Measurements from ENCODE around the gene FLAD1.

The FLAD1 gene

DNA sequence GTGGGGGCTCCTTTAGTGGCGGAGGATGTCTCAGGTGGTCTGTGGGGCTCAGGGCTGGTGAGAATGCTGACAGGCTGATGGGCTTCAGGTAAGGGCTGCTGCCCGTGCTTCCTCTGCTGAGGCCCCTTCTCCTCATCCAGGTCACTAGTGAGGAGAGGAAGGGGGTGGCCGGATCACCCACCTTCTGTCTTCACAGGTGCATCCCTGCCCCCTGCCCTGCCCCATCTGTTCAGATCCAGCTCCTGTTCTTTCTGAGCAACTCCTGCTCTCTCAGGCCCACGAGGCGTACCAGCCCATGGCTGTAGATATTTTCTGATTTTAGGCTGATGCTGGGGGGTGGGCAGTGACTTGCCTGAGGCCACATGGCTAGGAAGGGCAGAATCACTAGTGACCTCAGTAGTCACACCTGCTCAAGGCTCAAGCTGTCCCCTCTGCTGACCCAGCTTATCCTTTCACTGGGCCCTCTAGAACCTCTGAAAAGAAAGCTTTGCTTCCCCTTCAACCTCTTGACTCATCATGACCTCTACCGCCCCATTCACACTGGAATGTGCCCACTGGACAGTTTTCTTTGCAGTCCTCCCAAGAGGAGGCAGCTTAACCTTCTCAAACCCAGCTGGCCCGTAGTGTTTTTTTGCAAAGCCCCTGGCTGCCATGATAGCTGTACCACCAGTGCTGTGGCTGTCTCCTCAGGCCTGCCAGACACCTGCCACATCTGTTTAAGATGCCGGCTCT lies 35.6 kb downstream of the FLAD1 start:
- no peak for DNase-seq

DNA sequence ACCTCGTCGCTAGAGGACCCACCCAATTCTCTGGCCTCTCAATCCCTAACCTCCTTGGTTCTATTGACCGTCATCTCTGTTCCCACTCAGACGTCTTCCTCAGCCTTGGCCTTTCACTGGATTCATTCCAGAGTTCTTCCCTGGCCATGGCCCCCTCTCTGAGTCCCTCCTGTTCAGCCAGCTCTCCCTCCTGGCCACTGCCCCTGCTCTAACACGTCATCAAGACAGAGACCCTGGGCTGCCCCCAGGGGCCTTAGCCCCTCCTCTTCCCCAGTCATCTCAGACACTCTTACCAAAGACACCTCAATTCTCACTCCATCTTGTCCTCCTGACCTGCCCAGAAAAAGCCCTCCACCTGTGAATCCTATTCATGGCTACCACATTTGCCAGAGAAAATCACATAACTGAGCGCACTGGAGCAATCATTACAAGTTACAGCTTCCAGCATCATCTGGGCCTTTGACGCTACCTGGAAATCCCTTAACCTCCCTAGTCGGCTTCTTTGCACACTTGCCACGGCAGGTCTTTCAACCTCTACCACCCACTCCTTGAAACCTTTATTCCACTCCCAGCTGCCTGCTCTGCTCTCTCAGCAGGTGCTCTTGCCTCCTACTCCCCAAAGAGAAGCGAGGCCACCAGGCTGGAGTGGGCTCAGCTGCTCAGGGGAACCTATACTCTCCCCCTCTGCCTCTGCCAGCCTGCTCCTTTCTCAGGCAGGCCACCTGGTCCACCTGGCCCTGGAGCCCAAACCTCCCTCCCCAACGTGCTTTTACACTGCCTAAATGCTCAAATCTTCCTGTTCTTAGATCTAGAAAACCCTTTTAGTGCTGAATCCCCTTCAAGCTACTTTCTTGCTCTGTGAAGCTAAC lies 36.5 kb downstream of the FLAD1 start:
- DNase-seq = no peak

DNA sequence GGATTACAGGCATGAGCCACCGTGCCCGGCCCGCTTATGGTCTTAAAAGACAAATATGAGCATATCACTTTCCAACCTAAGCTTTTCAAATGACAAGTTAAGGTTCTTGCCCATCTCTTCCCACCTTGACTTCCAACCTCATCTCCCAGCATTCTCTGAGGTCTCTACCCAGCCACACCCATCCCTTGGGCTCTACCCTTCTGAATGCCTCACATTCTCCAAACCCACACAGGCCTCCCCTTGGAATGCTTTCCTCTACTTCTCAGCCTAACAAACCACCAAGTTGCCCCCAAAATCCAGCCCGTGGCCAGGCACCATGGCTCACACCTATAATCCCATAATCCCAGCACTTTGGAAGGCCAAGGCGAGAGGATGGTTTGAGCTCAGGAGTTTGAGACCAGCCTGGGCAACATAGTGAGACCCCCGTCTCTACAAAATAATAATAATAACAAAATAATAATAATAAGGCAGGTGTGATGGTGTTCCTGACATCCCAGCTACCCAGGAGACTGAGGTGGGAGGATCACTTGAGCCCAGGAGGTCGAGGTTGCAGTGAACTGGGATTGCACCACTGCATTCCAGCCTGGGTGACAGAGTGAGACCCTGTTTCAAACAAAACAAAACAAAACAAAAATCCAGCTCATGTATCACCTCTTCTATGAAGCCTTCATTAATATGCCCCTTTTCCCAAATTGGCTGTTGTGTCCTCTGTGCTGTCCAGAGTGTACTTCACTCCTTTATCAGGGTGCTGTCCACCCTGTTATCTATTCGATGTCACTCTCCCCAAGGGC lies 39.2 kb downstream of the FLAD1 start:
- DNase-seq = no peak

DNA sequence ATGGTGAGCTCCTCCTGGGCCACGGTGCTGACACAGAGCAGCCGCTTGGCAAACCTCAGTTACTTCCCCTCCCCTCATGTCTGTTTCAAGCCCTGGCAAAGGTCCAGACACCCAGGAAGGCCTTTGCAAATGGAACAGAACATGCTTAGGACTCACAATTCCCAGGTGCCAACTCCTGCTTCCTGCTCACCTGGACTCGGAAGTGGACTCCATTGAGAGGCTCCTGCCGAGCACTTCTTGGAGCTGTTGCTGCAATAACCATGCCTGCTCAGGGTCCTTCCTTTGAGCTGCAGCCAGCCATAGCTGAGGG lies 39.7 kb downstream of the FLAD1 start:
- peak; percentile 70 for DNase-seq

DNA sequence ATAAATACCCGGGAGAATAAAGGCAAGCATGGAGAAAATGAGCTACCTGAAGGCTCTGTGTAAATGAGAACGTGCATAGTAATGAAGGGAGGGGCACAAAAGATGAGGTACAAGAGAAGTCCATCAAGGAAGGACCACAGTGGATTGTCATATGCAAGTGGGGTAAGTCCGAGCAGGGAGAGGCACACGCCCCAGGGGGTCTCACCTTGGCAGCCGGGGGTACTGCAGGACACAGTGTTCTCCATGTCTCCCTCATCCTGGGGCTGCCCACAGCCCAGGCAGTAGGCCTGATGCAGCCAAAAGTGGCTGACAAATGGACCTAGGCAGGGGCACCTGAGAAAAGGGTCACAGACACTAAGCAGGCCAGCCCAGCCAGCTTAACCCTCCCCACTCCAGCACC lies 40.5 kb downstream of the FLAD1 start:
- DNase-seq = no peak

DNA sequence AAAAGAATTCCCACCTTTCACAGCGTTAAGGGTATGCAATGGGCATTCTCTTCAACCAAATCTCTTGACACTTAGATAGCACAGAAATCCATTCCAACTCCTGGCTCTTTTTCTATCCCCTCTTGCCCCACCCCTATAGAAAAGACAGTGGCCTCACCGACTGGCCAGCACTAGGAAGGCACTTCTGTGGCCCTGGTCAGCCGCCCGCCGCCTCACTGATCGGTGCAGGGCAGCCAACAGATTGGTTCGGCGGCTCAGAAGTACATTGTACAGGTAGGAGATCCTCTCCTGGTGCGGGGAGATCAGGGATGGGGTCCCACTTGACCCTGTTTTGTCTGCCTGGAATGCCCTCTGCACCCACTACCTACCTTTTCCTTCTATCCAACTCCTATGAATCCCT lies 41.2 kb downstream of the FLAD1 start:
- DNase-seq = no peak

DNA sequence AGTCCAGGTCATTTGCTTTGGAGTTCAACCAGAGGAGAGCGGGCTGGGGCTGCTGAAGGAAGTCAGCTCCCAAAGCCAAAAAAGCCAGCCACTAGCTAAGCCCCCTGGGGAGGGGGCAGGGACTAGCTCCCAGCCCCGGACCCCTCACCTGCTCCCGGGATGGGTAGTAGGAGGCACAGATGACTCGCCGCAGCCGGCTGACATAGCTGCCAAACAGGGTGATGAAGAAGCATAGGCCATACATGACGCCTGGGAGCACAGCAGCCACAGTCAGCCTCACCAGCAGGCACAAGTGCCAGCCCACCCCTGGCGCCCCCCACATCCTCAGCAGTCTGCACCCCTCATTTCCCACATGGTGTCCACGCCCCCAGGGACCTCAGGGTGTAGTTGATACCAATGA lies 43.0 kb downstream of the FLAD1 start:
- DNase-seq = no peak

DNA sequence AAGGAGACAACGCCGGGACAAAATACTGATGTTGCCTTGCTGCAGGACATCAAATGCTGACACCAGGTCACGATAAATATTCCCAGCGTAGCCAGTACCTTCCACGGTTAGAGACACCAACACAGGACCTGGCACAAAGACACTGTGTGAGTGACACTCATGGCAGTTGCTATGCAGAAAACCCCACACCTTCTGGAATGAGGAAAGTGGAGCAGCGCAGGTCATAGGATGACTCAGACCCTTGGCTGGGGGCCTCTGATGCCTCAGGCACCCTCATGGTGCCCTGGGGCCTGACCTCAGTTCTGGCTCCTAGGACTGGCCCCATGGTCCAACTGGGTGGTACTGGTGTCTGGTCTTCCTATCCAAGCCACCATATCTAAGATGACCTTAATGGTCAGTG lies 43.4 kb downstream of the FLAD1 start:
- DNase-seq = no peak

DNA sequence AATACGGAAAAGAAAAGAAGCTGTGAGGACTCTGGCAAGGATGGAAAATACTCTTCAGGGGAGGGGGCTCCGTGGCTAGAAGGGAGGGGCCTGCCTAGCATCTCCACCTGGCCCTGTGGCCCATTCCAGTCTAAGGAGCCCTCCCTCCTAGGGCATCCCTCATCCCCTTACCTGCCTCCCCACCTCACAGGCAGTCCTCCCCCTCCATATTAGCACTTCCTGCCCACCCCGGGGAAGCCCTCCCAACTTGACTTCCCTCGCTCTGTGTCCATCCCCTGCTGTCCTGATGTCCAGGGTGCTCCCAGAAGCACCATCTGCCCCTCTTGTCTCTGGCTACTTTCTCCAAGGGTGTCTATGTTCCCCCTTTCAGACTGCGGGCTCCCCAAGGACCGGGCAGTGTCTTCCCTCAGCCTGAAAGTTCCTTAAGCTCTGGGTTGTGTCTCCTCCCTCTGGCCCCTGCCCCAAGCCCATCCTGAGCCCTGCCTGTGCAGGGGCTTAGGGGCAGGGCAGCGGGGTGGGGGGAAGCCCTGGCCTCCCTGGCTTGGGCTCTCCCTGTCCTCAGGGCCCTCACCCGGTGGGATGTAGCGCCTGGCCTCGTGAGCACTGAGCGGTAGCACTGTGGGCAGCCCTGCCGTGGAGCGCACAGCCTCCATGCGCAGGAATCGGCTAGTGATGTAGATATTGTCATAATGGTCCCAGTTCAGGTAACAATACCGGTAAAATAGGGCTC lies 46.5 kb downstream of the FLAD1 start:
- DNase-seq = no peak

DNA sequence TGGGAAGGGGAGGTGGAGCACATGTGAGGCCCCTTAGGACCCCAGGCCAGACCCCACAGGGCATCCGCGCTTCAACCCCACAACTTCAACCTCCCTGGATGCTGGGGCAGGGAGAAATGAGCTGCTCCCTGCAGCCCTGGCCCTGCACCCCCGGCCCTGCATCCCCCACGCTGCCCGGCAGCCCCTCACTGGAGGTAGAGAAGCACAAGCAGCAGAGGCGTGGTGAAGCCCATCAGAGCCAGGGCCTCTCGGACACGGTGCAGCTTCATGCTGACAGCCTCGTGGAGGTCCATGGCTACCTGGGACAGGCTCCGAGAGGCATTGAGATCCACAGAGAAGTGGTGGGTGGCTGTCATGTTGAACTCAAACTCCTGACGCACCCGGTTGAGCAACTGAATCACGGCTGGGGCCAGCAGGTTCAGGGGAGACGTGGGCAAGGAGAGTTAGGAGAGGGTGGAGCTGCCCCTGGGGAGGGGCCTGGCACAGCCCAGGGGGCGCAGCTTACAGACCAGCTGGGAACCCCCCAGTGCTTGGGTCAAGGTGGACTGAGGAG lies 47.2 kb downstream of the FLAD1 start:
- DNase-seq = no peak

DNA sequence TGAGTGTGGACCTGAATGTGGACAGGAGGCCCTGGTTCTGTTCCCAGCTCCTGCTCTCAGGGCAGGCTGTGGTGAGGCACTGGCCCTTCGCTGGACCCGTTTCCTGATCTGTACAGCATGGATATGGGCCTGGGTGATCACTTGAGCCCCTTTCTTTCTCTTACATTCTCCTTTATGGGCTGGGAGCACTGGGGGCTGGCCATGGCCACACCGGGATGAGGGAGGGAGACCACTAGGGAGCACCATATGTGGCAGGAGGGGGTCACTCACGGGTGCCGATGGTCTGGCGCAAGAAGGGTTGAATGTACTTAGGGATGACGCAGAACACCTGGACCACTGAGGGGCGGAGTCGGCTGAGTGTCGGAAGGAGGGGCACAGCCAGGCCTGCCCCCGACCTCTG lies 47.8 kb downstream of the FLAD1 start:
- DNase-seq = no peak

DNA sequence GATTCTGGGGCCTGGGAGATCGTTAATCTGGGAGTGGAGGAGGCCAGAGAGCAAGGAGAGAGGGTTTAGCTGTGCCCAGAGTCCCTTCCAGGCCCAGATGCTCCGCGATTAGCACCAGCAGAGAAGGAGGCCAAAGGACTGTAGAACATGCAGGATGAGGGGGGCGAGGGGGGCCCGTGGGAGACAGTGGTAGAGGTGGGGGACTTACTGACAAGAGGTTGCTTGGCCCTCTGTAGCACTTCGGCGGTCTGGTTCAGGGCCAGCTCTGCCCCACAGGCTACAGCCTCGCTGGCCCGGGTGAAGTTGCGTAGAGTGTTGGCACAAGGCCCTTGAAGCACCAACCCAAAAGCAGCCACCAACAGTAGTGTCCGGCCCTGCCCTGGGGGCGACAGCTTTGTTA lies 49.7 kb downstream of the FLAD1 start:
- DNase-seq = no peak

DNA sequence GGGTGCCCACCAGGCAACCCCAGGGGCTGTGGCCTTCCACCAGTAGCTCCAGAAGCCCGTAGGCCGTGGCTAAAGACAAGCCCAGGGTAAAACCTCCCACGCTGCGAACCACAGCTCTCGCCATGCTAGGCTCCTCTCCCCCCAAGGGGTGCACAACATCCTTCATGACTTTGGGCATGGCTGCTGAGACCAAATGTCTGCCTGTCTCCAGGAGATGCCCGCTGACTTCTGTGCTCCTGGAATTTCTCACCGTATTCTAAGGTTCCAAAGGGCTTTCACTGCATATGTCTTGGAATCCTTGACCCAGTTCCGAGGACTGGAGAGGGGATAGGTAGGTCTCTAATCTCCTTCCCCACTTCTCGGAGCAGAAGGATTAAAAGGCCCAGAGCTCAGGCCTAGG lies 50.4 kb downstream of the FLAD1 start, which contains the start of the genes DCST1 and DCST2:
DCST1 (plus strand) TSS at position 301 of the 400 bp plus-strand sequence. CDS start 213 bp downstream, outside the sequence.
DCST2 (minus strand) TSS at position 258 of the 400 bp plus-strand sequence; CDS start at position 178, 80 bp downstream.
- no peak for DNase-seq

DNA sequence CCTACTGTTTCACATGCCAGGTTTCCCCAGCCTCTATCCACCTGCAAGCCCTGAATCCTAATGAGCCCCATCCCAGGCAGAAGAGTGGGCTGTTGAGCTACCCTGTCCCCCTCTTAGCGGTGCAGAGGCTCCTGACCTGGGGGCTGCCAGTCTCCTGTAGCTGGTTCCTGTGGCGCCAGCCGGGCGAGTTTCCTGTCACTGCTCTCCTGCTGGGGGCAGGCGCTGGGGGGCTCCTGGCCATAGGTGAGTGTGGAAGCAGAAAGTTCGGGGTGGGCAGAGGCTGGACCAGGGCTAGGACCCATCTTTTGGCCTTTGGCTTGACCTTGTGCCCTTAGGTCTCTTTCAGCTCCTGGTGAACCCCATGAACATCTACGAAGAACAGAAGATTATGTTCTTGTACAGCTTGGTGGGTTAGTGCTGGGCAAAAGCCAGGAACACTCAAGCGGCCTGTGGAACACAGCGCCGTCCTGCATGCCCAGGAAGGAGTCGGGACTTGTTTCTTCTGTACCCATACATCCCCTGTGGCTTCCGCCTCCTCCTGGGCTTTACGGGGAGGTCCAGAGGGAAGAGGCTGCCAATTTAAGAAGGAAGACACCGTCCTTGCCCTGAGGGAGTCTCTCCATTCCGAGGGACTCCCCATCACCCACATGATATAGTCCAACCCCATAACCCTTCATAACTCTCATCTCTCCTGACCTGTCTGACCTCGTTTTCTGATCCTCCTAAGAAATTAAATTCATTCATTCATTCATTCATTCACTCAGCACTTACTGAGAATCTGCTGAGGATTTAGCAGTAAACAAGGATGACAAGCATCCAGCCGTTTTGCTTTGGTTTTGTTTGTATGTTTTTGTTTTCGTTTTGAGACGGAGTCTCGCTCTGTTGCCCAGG lies 51.4 kb downstream of the FLAD1 start:
- no peak for DNase-seq

DNA sequence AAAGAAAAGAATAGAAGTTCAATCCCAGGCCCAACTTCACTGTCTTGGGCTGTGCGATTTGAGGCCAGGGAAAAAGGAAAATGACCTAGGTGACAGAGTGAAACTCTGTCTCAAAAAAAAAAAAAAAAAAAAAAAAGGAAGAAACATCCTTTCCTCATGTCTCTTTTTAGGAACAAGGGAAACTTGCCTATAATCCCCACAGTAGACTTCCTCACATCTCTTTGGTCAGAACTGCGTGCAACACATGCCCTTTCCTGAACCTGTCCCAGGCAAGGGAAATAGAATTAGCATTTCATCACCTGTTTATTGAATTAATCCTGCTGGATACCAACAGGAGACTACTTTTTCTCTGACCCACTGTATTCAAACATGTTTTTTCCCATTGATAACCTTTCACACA lies 52.8 kb downstream of the FLAD1 start:
- no peak for DNase-seq

DNA sequence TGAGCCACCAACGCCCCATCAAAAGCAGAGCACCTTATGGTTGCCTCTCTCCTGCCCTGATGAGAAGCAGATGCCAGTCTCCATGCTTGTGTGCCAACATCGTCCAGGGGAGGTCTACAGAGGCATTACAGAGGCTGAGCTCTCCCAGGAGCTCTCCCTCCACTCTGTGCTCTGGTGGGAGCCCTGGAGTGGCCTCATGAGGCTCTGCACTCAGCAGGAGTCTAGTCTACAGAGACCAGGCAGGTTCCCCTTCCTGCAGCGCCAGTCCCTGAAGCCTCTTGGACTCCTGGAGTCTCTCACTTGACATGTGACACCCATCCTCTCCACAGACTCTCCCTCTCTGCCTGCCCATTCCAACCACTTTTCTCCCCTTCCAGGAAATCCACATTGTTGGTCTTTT lies 53.9 kb downstream of the FLAD1 start:
- DNase-seq = no peak

DNA sequence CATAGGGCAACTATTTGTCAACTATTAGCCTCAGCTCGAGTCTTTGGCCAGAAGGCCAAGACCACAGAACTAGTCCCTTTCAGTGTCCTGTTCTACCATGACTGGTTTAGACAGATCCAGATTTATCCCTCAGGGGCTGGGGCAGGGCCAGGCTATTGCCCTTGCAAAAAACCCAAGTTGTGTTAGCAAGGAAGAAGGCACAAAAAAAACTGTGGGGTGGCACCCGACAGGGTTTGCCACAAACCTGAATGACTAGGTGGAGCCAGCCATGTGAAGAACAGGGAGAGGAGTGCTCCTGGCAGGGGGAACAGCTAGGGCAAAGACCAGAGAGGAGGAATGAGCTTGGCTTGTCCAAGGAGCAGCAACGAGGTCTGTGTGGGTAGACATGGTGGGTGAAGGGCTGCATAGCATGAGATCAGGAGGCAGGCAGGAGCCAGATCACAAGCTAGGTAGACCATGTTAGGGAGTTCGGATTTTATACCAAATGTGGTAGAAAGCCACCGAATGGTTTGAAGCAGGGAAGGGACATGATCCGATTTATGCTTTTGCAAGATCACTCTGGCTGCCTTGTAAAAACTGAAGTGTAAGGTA lies 54.8 kb downstream of the FLAD1 start:
- DNase-seq = no peak

DNA sequence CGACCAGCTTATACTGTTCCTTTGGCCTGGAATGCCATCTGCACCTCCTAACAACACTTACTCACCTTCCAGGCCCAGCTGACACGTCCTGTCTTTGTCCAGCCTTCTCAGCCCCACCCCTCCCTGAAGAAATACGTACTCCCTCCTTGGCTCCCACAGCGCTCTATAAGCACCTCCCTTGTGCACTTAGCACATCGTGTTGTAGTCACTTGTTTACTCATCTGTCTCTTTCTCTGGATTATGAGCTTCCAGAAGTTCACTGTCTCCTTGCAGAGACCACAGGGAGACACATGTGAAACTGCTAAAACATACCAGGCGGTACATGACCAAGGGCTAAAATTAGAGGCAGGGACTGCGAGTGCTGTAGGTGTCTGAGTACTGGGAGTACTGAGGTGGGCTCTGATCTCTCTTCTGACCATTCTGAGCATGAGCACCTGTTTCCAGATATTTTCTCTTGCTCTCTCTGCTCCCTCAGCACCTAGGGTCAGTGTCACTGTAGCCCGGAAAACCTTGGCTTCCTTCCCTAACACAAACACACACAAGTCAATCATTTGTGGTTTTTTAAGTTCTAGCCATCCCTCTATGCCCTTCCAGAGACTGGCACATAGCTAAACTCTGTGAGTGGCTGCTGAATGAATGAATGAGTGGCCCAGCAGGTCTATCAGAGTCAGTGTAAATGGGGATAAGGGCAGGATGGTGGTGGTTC lies 55.6 kb downstream of the FLAD1 start:
- DNase-seq = no peak

DNA sequence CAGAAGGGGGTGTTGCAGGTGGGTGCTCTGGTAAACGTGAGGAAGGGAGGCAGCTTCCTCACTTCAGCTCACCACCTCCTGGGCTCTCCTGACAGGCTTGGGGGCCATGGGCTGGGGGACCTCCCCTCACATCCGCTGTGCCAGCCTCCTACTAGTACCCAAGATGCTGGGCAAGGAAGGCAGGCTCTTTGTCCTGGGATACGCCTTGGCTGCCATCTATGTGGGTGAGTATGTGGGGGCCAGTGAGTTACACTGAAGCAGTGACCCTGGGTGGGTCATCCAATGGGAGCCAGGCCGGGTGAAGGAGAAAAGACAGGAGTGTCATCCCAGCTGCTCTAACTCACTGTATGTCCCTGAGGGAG lies 56.1 kb downstream of the FLAD1 start:
- DNase-seq = no peak

DNA sequence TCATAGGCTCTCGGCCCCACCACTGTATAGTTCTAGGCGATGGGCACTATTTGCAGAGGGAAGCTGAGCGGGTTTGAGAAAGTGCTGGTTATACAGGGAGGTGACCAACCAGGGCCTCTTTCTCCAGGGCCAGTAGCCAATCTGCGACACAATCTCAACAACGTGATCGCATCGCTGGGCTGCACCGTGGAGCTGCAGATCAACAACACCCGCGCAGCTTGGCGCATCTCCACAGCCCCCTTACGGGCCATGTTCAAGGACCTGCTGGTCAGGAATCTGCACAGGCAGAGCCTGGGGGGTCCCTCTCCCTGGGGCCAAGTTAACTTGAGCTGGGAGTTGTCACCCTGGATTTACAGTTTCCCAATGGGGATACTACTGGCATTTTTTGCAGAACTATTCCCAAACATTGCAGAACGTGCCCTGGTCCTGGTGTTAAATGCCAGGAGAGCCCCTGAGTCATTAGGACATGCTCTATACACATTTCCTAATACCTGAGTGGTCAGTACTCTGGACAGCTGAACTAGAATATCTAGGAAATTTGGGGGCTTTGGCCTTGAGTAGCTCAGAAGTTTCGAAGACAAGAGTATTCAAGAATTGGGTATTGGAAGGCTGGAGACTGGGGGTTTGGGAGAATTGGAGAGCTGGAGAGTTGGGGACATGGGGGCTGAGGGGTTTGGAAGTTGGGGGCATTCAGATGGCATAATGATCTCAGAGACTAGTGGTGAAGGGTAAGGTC lies 57.4 kb downstream of the FLAD1 start:
- no peak for DNase-seq
